KMS-11 (cell line): Measurements from ENCODE around the gene OR3A2.
"Not testable (repeated sequence)": the region's sequence is repeated elsewhere in the genome, so short reads cannot be mapped to it uniquely, and the experiment has no call there.

Experiments used
- H2AFZ ChIP-seq: fragments of 200-600 bp; sonication (generic); 2 replicates; pipeline ENCODE4 v1.6.1; 2016; ENCODE audit warnings: antibody characterized with exemption, mixed run types, low read depth
- H3K27ac ChIP-seq: fragments of 200-600 bp; sonication (generic); 2 replicates; pipeline ENCODE4 v1.6.1; 2016; ENCODE audit warnings: mild to moderate bottlenecking, mixed run types
- H3K27me3 ChIP-seq: fragments of 200-600 bp; sonication (generic); 2 replicates; pipeline ENCODE4 v1.6.1; 2017; ENCODE audit warnings: mild to moderate bottlenecking, low read depth, mixed run types, moderate library complexity; ENCODE audit not compliant: insufficient read depth
- H3K36me3 ChIP-seq: fragments of 200-600 bp; sonication (generic); 2 replicates; pipeline ENCODE4 v1.6.1; 2017; ENCODE audit warnings: mild to moderate bottlenecking, mixed run types; ENCODE audit not compliant: insufficient read depth
- H3K4me1 ChIP-seq: fragments of 200-600 bp; sonication (generic); 2 replicates; pipeline ENCODE4 v1.6.1; 2016; ENCODE audit warnings: mild to moderate bottlenecking, low read depth, mixed run types; ENCODE audit not compliant: poor library complexity, severe bottlenecking
- H3K4me2 ChIP-seq: fragments of 200-600 bp; sonication (generic); 2 replicates; pipeline ENCODE4 v1.7.0; 2016; ENCODE audit warnings: mild to moderate bottlenecking, mixed run types
- H3K4me3 ChIP-seq: fragments of 200-600 bp; sonication (generic); IDR thresholded peaks from 2 replicates; pipeline ENCODE4 v1.6.1; 2017; ENCODE audit warnings: low read depth, low read length, mixed read lengths; ENCODE audit not compliant: insufficient read depth
- H3K79me2 ChIP-seq: fragments of 200-600 bp; sonication (generic); 2 replicates; pipeline ENCODE4 v1.6.1; 2016; ENCODE audit warnings: low read depth, mixed run types; ENCODE audit not compliant: insufficient read depth
- H3K9ac ChIP-seq: fragments of 200-600 bp; sonication (generic); 2 replicates; pipeline ENCODE4 v1.6.1; 2016; ENCODE audit warnings: mild to moderate bottlenecking, mixed run types
- H4K20me1 ChIP-seq: fragments of 200-600 bp; sonication (generic); 2 replicates; pipeline ENCODE4 v1.6.1; 2016; ENCODE audit warnings: mild to moderate bottlenecking, mixed run types; ENCODE audit not compliant: insufficient read depth
- TF ChIP-seq, protein P1 (sequence below): fragments of 200-600 bp; sonication (generic); conservative IDR thresholded peaks from 2 replicates; pipeline ENCODE4 v1.6.1; 2017; ENCODE audit warnings: low read depth, mild to moderate bottlenecking, antibody characterized with exemption, low read length, moderate library complexity, mixed read lengths

OR3A2 gene

DNA sequence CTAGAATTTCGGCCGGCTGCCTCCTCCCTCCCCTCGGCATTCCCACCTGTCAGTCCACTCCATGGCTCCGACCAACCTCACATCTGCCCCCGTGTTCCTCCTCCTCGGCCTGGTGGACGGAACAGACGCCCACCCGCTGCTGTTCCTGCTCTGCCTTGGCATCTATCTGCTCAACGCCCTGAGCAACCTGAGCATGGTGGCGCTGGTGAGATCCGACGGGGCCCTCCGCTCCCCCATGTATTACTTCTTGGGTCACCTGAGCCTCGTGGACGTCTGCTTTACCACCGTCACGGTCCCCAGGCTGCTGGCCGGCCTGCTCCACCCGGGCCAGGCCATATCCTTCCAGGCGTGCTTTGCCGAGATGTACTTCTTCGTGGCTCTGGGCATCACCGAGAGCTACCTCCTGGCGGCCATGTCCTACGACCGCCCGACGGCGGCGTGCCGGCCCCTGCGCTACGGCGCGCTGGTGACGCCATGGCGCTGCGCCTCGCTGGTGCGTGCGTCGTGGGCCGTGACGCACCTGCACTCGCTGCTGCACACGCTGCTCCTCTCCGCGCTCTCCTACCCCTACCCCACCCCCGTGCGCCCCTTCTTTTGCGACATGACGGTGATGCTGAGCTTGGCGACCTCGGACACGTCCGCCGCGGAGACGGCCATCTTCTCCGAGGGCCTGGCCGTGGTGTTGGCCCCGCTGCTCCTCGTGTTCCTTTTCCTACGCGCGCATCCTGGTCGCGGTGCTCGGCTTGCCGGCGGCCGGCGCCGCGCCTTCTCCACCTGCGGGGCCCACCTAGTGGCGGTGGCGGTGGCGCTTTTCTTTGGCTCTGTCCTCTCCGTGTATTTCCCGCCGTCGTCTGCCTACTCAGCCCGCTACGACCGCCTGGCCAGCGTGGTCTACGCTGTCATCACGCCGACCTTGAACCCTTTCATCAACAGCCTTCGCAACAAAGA is at the start of gene OR3A2:
Gene OR3A2 (minus strand): TSS at position 440 of the 948 bp plus-strand sequence.
- no peak within 1 kb of the TSS for H2AFZ ChIP-seq
- no peaks in the 10 kb centered on the region for H3K27me3 ChIP-seq
- H3K4me3 ChIP-seq, result no peak within 1 kb of the TSS
- H3K36me3 ChIP-seq, result no peaks in the 10 kb centered on the region
- TF ChIP-seq, protein P1, sequence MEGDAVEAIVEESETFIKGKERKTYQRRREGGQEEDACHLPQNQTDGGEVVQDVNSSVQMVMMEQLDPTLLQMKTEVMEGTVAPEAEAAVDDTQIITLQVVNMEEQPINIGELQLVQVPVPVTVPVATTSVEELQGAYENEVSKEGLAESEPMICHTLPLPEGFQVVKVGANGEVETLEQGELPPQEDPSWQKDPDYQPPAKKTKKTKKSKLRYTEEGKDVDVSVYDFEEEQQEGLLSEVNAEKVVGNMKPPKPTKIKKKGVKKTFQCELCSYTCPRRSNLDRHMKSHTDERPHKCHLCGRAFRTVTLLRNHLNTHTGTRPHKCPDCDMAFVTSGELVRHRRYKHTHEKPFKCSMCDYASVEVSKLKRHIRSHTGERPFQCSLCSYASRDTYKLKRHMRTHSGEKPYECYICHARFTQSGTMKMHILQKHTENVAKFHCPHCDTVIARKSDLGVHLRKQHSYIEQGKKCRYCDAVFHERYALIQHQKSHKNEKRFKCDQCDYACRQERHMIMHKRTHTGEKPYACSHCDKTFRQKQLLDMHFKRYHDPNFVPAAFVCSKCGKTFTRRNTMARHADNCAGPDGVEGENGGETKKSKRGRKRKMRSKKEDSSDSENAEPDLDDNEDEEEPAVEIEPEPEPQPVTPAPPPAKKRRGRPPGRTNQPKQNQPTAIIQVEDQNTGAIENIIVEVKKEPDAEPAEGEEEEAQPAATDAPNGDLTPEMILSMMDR, result no peak
- H3K4me2 ChIP-seq, result no peak within 1 kb of the TSS
- H3K4me1 ChIP-seq, result no peaks in the 10 kb centered on the region
- no peaks in the 10 kb centered on the region for H4K20me1 ChIP-seq
- H3K9ac ChIP-seq, result no peak within 1 kb of the TSS
- no peaks in the 10 kb centered on the region for H3K79me2 ChIP-seq
- H3K27ac ChIP-seq, result no peak within 1 kb of the TSS

DNA sequence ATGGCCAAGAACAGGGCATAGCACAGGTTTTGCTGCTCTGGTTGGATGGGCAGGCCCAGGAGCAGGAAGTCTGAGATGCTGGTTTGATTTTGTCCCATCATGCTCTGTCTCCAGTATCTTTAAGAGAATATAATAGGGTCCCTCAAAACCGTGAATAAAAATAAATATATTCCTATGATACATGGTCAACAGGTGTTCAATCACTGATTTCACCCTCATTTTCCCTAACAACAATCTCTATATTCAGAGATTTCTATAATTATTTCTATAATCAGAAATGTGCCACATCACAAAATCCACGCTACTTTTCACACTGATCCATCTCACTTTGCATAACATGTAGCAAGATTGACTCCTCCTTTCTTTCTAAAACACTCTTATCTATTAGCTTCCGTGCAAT is 47.6 kb upstream of the OR3A2 start, which contains the start of gene OR1E2:
Gene OR1E2 (minus strand): TSS at position 101 of the 400 bp plus-strand sequence. CDS start 0 bp downstream, at position 101.
- TF ChIP-seq, protein P1, result no peak
- no peak within 1 kb of the TSS for H3K9ac ChIP-seq
- H3K4me1 ChIP-seq, result no peaks in the 10 kb centered on the region
- H3K79me2 ChIP-seq, result no peaks in the 10 kb centered on the region
- no peaks in the 10 kb centered on the region for H3K27me3 ChIP-seq
- no peaks in the 10 kb centered on the region for H4K20me1 ChIP-seq
- H3K36me3 ChIP-seq, result no peaks in the 10 kb centered on the region
- no peak within 1 kb of the TSS for H3K4me3 ChIP-seq
- H2AFZ ChIP-seq, result no peak within 1 kb of the TSS
- H3K27ac ChIP-seq, result no peak within 1 kb of the TSS
- no peak within 1 kb of the TSS for H3K4me2 ChIP-seq

DNA sequence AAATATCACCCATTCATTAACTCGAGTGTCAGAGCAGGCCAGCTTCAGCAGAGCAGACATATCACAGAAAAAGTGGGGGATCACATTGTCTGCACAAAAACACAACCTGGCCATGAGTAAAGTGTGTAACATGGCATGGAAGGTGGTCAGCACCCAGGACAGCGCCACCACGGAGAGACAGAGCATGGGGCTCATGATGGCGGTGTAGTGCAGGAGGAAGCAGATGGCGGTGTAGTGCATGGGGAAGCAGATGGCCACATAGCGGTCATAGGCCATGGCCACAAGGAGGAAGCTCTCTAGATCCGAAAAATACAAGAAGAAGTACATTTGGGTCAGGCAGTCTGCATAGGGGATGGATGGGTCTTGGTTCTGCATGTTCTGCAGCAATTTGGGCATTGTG is 47.1 kb upstream of the OR3A2 start:
- not testable (repeated sequence) for H3K27ac ChIP-seq, H3K4me2 ChIP-seq, H3K4me3 ChIP-seq, H2AFZ ChIP-seq, H3K4me1 ChIP-seq, H3K79me2 ChIP-seq, H3K27me3 ChIP-seq, H4K20me1 ChIP-seq, H3K9ac ChIP-seq, H3K36me3 ChIP-seq

DNA sequence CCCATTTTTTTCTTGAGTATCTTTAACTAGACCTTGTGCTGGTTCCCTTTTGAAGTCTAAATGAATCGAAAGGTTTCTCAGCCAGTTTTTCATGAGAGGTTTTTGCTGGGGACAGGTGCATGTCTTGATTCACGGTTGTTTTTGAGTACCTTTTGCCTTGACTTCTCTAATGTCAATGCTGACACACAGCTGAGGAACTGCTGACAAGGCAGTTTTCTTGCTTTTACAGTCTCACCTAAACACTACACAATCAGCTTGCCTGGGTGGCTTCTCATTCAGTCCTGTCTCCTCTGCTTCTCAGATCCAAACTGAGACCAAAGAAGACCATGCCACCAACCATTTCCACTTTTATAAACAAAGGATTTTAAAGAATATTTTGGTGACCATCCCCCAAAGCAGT is 32.1 kb upstream of the OR3A2 start:
- no peaks in the 10 kb centered on the region for H3K79me2 ChIP-seq
- TF ChIP-seq, protein P1, result no peak
- no peaks in the 10 kb centered on the region for H3K27me3 ChIP-seq
- no peaks in the 10 kb centered on the region for H3K36me3 ChIP-seq
- no peak overlapping the region for H3K4me3 ChIP-seq
- H2AFZ ChIP-seq, result no peak overlapping the region
- H3K4me2 ChIP-seq, result no peak overlapping the region
- H3K27ac ChIP-seq, result no peak overlapping the region
- no peak overlapping the region for H3K9ac ChIP-seq
- H4K20me1 ChIP-seq, result no peaks in the 10 kb centered on the region
- H3K4me1 ChIP-seq, result no peaks in the 10 kb centered on the region

DNA sequence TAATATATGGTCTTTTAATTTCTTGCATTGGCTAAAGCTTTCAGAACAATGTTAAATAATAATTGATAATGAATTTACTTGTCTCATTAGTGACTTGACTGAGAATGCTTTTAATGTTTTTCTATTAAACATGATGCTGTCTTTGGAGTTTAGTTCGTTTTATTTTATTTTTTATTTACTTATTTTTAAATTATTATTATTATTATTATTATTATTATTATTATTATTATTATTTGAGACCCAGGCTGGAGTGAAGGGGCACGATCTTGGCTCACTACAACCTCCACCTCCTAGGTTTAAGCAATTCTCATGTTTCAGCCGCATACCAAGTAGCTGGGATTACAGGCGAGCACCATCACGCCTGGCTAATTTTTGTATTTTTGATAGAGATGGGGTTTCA is 29.5 kb upstream of the OR3A2 start:
- Histone ChIP-seq H2AFZ (no peak overlapping the region), H3K79me2 (no peaks in the 10 kb centered on the region), H3K27me3 (no peaks in the 10 kb centered on the region), H3K4me1 (no peaks in the 10 kb centered on the region), H4K20me1 (no peaks in the 10 kb centered on the region), H3K9ac (no peak overlapping the region), H3K36me3 (no peaks in the 10 kb centered on the region), H3K4me3 (no peak overlapping the region), H3K27ac (no peak overlapping the region), H3K4me2 (no peak overlapping the region)
- TF ChIP-seq, protein P1, result no peak

DNA sequence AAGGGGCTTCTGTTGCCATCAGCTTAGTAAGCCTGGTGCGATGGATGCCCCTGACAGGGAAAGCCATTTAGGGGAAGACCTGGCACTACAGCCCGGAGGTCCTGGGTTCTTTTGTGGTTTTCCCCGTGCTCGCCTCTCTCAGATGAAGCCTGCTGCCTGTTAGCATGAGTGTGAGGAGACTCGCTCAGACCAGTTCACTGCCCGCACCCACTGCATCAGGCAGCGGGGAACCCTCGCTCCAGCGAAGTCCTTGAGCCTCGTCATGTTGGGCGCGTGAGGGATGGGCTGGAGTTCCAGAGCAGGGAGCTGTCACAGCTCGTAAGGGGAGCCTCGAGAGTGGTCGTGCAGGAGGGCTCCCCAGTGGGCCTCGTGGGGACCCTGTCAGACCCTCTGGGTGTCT is 26.1 kb upstream of the OR3A2 start:
- not testable (repeated sequence) for H3K27ac ChIP-seq, H3K36me3 ChIP-seq, H4K20me1 ChIP-seq, H3K9ac ChIP-seq, H3K27me3 ChIP-seq, H3K4me2 ChIP-seq, H3K4me3 ChIP-seq, H3K4me1 ChIP-seq, H2AFZ ChIP-seq, H3K79me2 ChIP-seq
